ENCODE data around the gene ACTN1. TPM values are rescaled to one million over a fixed set of nuclear protein-coding genes. Genes with fewer than 3 reads are reported as not detected.

Gene ACTN1
- total and polyA plus RNA-seq, 10 of the 15 experiments (the other 5 are each of a cell fraction or from before 2014, with no cell fraction given): 0.14 to 39.4 (median 2.6) TPM

DNA sequence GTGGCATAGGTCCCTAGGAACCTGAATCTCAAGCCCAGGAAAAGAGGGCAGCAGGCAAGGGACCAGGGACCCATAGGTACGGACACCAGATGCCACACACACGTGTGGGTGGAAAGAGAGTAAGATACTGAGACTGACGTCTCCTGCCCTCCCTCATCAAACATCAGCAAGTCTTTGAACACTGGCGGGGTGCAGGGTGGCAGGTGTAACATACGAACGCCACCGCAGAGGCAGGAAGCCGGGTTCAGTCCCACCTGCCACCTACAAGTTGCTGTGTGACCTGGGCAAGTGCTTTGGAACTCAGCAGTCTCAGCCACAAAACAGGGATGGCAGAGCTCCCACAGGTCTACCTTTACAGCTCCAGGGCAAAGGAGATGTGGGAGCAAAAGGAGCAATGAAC, 11.1 kb downstream of the ACTN1 start:
- Histone ChIP-seq H3K79me2 (ENCODE audit: control insufficient read depth, insufficient read depth, low read length) (no peaks in the 10 kb centered on the region), H2AFZ (ENCODE audit: control insufficient read depth, low read depth, low read length) (no peak overlapping the region), H3K27ac (ENCODE audit: control insufficient read depth, insufficient read depth) (no peak overlapping the region), H3K36me3 (ENCODE audit: control insufficient read depth in 2 of 2, insufficient read depth in 2 of 2, low read length in 1 of 2) (no peaks in the 10 kb centered on the region; a peak in 2 of 4 replicates), H4K20me1 (ENCODE audit: control insufficient read depth, insufficient read depth) (no peaks in the 10 kb centered on the region), H3K9ac (ENCODE audit: control insufficient read depth, insufficient read depth, low read length) (no peak overlapping the region), H3K9me3 (replicated peaks; ENCODE audit: control insufficient read depth, insufficient read depth, low read length) (peaks cover 3% of the 10 kb centered on the region; the same call in 2 of the 3 replicates), H3K4me1 (ENCODE audit: control insufficient read depth, insufficient read depth, low read length) (no peaks in the 10 kb centered on the region), H3K27me3 (replicated peaks in 1 of 2; ENCODE audit: control insufficient read depth in 2 of 2, insufficient read depth in 2 of 2, low read length in 1 of 2) (no peaks in the 10 kb centered on the region), H3K4me3 (no peak overlapping the region), H3K4me2 (ENCODE audit: control insufficient read depth, insufficient read depth) (no peak overlapping the region)
- intact Hi-C loops (cut with micrococcal nuclease; ENCODE audit: unreplicated experiment): no loop called here
- no TSS peak for BruUV-seq (replicated peaks)
- CTCF ChIA-PET: interaction anchor here (0.6 kb wide), 1 partner anchor 161 kb away, joined by 3 read pairs; no protein-coding TSS in a partner anchor
- no peak for FAIRE-seq
- RAD21 ChIA-PET (ENCODE audit: unreplicated experiment): no interaction called here
- 47% methylated on average over 8 of the region's 8 CpGs for WGBS (ENCODE audit: insufficient coverage, insufficient replicate concordance, low lambda C conversion rate, missing lambda C conversion rate)
- DNase-seq (ENCODE audit: low read depth, low spot score): no peak
- ATAC-seq: no peak
- POLR2A ChIA-PET: no interaction called here
- SMC1A ChIA-PET (ENCODE audit: uncharacterized antibody, unreplicated experiment): interaction anchor here (1.1 to 1.4 kb wide), 2 partner anchors 9 to 12 kb away, joined by 3 to 4 read pairs; no protein-coding TSS in a partner anchor
- in situ Hi-C loops (cut with MboI): no loop called here
- no peak for TF ChIP-seq HDAC6 (IDR thresholded peaks at IDR 0.05; ENCODE audit: unreplicated experiment)
- no peak for TF ChIP-seq TCF12 (IDR thresholded peaks at IDR 0.05; ENCODE audit: low read depth, low read length)
- TF ChIP-seq CREM (IDR thresholded peaks at IDR 0.05; ENCODE audit: low read depth): no peak
- TF ChIP-seq MTA3 (IDR thresholded peaks at IDR 0.05; ENCODE audit: borderline replicate concordance, low read length): no peak
- no peak for TF ChIP-seq HCFC1 (IDR thresholded peaks at IDR 0.05; ENCODE audit: low read length)
- TF ChIP-seq, protein P1, sequence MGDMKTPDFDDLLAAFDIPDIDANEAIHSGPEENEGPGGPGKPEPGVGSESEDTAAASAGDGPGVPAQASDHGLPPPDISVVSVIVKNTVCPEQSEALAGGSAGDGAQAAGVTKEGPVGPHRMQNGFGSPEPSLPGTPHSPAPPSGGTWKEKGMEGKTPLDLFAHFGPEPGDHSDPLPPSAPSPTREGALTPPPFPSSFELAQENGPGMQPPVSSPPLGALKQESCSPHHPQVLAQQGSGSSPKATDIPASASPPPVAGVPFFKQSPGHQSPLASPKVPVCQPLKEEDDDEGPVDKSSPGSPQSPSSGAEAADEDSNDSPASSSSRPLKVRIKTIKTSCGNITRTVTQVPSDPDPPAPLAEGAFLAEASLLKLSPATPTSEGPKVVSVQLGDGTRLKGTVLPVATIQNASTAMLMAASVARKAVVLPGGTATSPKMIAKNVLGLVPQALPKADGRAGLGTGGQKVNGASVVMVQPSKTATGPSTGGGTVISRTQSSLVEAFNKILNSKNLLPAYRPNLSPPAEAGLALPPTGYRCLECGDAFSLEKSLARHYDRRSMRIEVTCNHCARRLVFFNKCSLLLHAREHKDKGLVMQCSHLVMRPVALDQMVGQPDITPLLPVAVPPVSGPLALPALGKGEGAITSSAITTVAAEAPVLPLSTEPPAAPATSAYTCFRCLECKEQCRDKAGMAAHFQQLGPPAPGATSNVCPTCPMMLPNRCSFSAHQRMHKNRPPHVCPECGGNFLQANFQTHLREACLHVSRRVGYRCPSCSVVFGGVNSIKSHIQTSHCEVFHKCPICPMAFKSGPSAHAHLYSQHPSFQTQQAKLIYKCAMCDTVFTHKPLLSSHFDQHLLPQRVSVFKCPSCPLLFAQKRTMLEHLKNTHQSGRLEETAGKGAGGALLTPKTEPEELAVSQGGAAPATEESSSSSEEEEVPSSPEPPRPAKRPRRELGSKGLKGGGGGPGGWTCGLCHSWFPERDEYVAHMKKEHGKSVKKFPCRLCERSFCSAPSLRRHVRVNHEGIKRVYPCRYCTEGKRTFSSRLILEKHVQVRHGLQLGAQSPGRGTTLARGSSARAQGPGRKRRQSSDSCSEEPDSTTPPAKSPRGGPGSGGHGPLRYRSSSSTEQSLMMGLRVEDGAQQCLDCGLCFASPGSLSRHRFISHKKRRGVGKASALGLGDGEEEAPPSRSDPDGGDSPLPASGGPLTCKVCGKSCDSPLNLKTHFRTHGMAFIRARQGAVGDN (IDR thresholded peaks at IDR 0.05): no peak
- TF ChIP-seq CHD1 (IDR thresholded peaks at IDR 0.05; ENCODE audit: low read depth, low read length): no peak
- TF ChIP-seq SUPT20H (IDR thresholded peaks at IDR 0.05; ENCODE audit: borderline replicate concordance, control insufficient read depth, low read depth, low read length): no peak
- no peak for TF ChIP-seq KDM1A (IDR thresholded peaks at IDR 0.05; ENCODE audit: borderline replicate concordance)
- no peak for TF ChIP-seq ZNF384 (IDR thresholded peaks at IDR 0.05; ENCODE audit: borderline replicate concordance, low read depth, low read length)
- TF ChIP-seq BMI1 (IDR thresholded peaks at IDR 0.05; ENCODE audit: borderline replicate concordance): no peak
- TF ChIP-seq CBX3 (IDR thresholded peaks at IDR 0.05; ENCODE audit: borderline replicate concordance, low read depth): no peak
- TF ChIP-seq FOXM1 (IDR thresholded peaks at IDR 0.05; ENCODE audit: low read depth, low read length): no peak
- TF ChIP-seq ZBED1 (IDR thresholded peaks at IDR 0.05; ENCODE audit: borderline replicate concordance): no peak
- TF ChIP-seq SREBF1 (IDR thresholded peaks at IDR 0.05; ENCODE audit: low read length): no peak
- no peak for TF ChIP-seq TCF7 (IDR thresholded peaks at IDR 0.05; ENCODE audit: borderline replicate concordance)
- TF ChIP-seq HSF1 (IDR thresholded peaks at IDR 0.05; ENCODE audit: low read depth, low read length): no peak
- TF ChIP-seq CEBPZ (IDR thresholded peaks at IDR 0.05; ENCODE audit: low read depth, low read length): no peak

Measured in GM12878 (cell line).